MM.1S (cell line): Measurements from ENCODE around the gene PRDM7.
"Not testable (repeated sequence)": the region's sequence is repeated elsewhere in the genome, so short reads cannot be mapped to it uniquely, and the experiment has no call there.

Source experiments
- DNase-seq: peaks from one replicate; pipeline ENCODE4 v3.0.0-alpha.2; 2015
- H2AFZ ChIP-seq: fragments of 300-600 bp; sonication (generic); 2 replicates; pipeline ENCODE4 v1.6.0; 2016; ENCODE audit warnings: antibody characterized with exemption, low read length
- H3F3A ChIP-seq: fragments of 300-600 bp; sonication (generic); 2 replicates; pipeline ENCODE4 v1.6.1; 2016; ENCODE audit warnings: mild to moderate bottlenecking, antibody characterized with exemption, low read length, moderate library complexity, mixed read lengths; ENCODE audit not compliant: insufficient read depth
- H3K27ac ChIP-seq: fragments of 300-600 bp; sonication (generic); 2 replicates; pipeline ENCODE4 v1.5.1; 2016; ENCODE audit warnings: mild to moderate bottlenecking, low read length
- H3K27me3 ChIP-seq: fragments of 300-600 bp; sonication (generic); replicated peaks from 2 replicates; pipeline ENCODE4 v1.6.0; 2016; ENCODE audit warnings: low read length; ENCODE audit not compliant: insufficient read depth
- H3K36me3 ChIP-seq: fragments of 300-600 bp; sonication (generic); replicated peaks from 2 replicates; pipeline ENCODE4 v1.6.1; 2016; ENCODE audit warnings: mild to moderate bottlenecking, low read length, mixed read lengths; ENCODE audit not compliant: insufficient read depth
- H3K4me1 ChIP-seq: fragments of 300-600 bp; sonication (generic); 2 replicates; pipeline ENCODE4 v1.6.1; 2016; ENCODE audit warnings: low read length, mixed read lengths
- H3K4me2 ChIP-seq: fragments of 300-600 bp; sonication (generic); 2 replicates; pipeline ENCODE4 v1.6.0; 2016; ENCODE audit warnings: low read depth, low read length
- H3K4me3 ChIP-seq: fragments of 300-600 bp; sonication (generic); 2 replicates; pipeline ENCODE4 v1.5.1; 2016; ENCODE audit warnings: low read length, mixed read lengths
- H3K79me2 ChIP-seq: fragments of 300-600 bp; sonication (generic); 2 replicates; pipeline ENCODE4 v1.6.1; 2016; ENCODE audit warnings: mixed run types, low read length, mixed read lengths
- H3K9ac ChIP-seq: fragments of 300-600 bp; sonication (generic); 2 replicates; pipeline ENCODE4 v1.6.1; 2016; ENCODE audit warnings: low read length, mixed read lengths
- H3K9me2 ChIP-seq: fragments of 300-600 bp; sonication (generic); replicated peaks from 2 replicates; pipeline ENCODE4 v1.6.1; 2016; ENCODE audit warnings: mild to moderate bottlenecking, low read length, mixed read lengths; ENCODE audit not compliant: insufficient read depth
- H3K9me3 ChIP-seq: fragments of 300-600 bp; sonication (generic); replicated peaks from 2 replicates; pipeline ENCODE4 v1.6.1; 2016; ENCODE audit warnings: mild to moderate bottlenecking, low read length, mixed read lengths; ENCODE audit not compliant: insufficient read depth
- H4K20me1 ChIP-seq: fragments of 300-600 bp; sonication (generic); 2 replicates; pipeline ENCODE4 v1.6.1; 2016; ENCODE audit warnings: mild to moderate bottlenecking, low read length, moderate library complexity, mixed read lengths; ENCODE audit not compliant: insufficient read depth
- EZH2 ChIP-seq: fragments of 300-600 bp; sonication (generic); optimal IDR thresholded peaks from 2 replicates; pipeline ENCODE3; 2017; ENCODE audit warnings: low read depth, mild to moderate bottlenecking, antibody characterized with exemption, low read length, mixed read lengths
- EZH2phosphoT487 ChIP-seq: fragments of 300-600 bp; sonication (generic); IDR thresholded peaks from 2 replicates; pipeline ENCODE4 v1.6.1; 2018; ENCODE audit warnings: antibody characterized with exemption, low read length
- TF ChIP-seq, protein P1 (sequence below): fragments of 300-600 bp; sonication (generic); IDR thresholded peaks from 2 replicates; pipeline ENCODE4 v1.5.1; 2016; ENCODE audit warnings: antibody characterized with exemption, low read length, mixed read lengths

The PRDM7 gene

DNA sequence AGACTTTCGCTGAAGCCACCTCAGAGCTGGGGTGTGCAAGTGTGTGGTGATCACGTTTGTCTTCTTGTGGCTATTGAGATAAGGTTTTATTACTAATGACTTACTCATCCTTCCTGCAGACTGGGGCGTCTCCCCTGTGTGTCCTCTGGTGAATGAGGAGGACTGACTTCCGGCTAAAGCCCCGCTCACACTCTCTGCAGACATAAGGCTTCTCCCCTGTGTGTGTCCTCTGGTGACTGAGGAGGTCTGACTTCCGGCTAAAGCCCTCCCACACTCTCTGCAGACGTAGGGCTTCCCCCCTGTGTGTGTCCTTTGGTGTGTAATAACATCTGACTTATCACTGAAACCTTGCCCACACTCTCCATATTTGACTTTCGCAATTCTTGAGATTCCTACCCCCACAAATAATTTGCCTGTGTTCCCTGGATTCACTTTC lies 19.4 kb downstream of the PRDM7 start:
- Histone ChIP-seq H3K4me2 (no peak overlapping the region), H3K9ac (no peak overlapping the region), H3F3A (no peaks in the 10 kb centered on the region), H3K27me3 (no peaks in the 10 kb centered on the region), H4K20me1 (no peaks in the 10 kb centered on the region), H3K9me2 (no peaks in the 10 kb centered on the region), H3K36me3 (no peaks in the 10 kb centered on the region), H3K9me3 (no peaks in the 10 kb centered on the region), H3K4me1 (no peaks in the 10 kb centered on the region), H3K4me3 (no peak overlapping the region), H3K79me2 (no peaks in the 10 kb centered on the region), H2AFZ (no peak overlapping the region), H3K27ac (no peak overlapping the region)
- DNase-seq, result no peak
- TF ChIP-seq EZH2phosphoT487 (no peak), EZH2 (no peak)
- TF ChIP-seq, protein P1, sequence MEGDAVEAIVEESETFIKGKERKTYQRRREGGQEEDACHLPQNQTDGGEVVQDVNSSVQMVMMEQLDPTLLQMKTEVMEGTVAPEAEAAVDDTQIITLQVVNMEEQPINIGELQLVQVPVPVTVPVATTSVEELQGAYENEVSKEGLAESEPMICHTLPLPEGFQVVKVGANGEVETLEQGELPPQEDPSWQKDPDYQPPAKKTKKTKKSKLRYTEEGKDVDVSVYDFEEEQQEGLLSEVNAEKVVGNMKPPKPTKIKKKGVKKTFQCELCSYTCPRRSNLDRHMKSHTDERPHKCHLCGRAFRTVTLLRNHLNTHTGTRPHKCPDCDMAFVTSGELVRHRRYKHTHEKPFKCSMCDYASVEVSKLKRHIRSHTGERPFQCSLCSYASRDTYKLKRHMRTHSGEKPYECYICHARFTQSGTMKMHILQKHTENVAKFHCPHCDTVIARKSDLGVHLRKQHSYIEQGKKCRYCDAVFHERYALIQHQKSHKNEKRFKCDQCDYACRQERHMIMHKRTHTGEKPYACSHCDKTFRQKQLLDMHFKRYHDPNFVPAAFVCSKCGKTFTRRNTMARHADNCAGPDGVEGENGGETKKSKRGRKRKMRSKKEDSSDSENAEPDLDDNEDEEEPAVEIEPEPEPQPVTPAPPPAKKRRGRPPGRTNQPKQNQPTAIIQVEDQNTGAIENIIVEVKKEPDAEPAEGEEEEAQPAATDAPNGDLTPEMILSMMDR, result no peak

DNA sequence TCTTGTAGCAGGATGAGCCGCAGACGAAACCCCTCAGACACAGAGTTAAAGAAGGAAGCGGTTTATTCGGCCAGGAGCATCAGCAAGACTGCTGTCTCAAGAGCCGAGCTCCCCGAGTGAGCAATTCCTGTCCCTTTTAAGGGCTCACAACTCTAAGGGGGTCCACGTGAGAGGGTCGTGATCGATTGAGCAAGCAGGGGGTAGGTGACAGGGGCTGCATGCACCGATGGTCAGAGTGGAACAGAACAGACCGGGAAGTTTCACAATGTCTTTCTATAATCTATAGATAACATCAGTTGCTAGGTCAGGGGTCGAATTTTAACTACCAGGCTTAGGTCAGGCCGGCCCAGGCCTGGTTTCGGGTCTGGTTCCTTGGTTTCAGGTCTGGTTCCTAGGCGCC lies 20.6 kb downstream of the PRDM7 start:
- not testable (repeated sequence) for H3K9me3 ChIP-seq, H3K79me2 ChIP-seq, H3K27ac ChIP-seq, H3K4me1 ChIP-seq, H3K9ac ChIP-seq, H4K20me1 ChIP-seq, H3K27me3 ChIP-seq, H3F3A ChIP-seq, H2AFZ ChIP-seq, H3K4me3 ChIP-seq, H3K36me3 ChIP-seq, H3K4me2 ChIP-seq, H3K9me2 ChIP-seq, DNase-seq

DNA sequence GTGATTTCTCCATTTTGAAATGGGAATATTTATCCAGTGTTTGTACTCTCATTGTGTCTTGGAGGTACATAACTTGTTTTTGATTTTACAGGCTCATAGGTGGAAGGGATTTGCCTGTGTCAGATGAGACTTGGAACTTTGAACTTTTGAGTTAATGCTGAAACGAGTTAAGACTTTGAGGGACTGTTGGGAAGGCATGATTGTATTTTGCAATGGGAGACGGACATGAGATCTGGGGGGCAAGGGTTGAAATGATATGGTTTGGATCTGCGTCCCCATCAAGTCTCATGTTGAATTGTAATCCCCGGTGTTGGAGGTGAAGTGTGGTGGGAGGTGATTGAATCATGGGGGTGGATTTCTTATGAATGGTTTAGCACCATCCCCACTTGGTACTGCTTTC lies 21.8 kb downstream of the PRDM7 start:
- no peak overlapping the region for H3K4me3 ChIP-seq
- H3K4me1 ChIP-seq, result no peaks in the 10 kb centered on the region
- H3K27me3 ChIP-seq, result no peaks in the 10 kb centered on the region
- no peaks in the 10 kb centered on the region for H3K9me3 ChIP-seq
- no peak overlapping the region for H3K27ac ChIP-seq
- H3K9ac ChIP-seq, result no peak overlapping the region
- no peak overlapping the region for H2AFZ ChIP-seq
- H3F3A ChIP-seq, result no peaks in the 10 kb centered on the region
- no peak for DNase-seq
- no peaks in the 10 kb centered on the region for H3K79me2 ChIP-seq
- no peaks in the 10 kb centered on the region for H3K9me2 ChIP-seq
- TF ChIP-seq EZH2 (no peak), EZH2phosphoT487 (no peak)
- TF ChIP-seq, protein P1, result no peak
- H4K20me1 ChIP-seq, result no peaks in the 10 kb centered on the region
- H3K36me3 ChIP-seq, result no peaks in the 10 kb centered on the region
- no peak overlapping the region for H3K4me2 ChIP-seq

DNA sequence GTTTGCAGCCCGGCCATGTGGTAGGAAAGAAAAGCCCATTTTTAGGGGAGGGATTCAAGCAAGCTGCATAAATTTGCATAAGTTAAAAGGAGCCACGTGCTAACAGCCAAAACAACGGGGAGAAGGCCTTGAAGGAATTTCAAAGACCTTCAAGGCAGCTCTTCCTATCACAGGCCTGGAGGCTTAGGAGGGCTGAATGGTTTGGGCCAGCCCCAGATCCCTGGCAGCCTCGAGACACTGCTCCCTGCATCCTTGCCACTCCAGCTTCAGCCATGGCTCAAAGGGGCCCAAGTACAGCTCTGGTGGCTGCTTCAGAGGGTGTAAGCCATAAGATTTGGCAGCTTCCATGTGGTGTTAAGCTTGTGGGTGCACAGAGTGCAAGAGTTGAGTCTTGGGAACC lies 22.6 kb downstream of the PRDM7 start:
- no peak overlapping the region for H3K4me2 ChIP-seq
- no peaks in the 10 kb centered on the region for H3K79me2 ChIP-seq
- TF ChIP-seq, protein P1, result no peak
- TF ChIP-seq EZH2 (no peak), EZH2phosphoT487 (no peak)
- no peak overlapping the region for H2AFZ ChIP-seq
- no peaks in the 10 kb centered on the region for H3F3A ChIP-seq
- no peaks in the 10 kb centered on the region for H4K20me1 ChIP-seq
- no peak overlapping the region for H3K9ac ChIP-seq
- H3K9me2 ChIP-seq, result no peaks in the 10 kb centered on the region
- H3K27me3 ChIP-seq, result no peaks in the 10 kb centered on the region
- H3K27ac ChIP-seq, result no peak overlapping the region
- no peak overlapping the region for H3K4me3 ChIP-seq
- no peaks in the 10 kb centered on the region for H3K36me3 ChIP-seq
- H3K9me3 ChIP-seq, result no peaks in the 10 kb centered on the region
- no peaks in the 10 kb centered on the region for H3K4me1 ChIP-seq
- DNase-seq, result no peak
